Left lung (tissue), 10 donors: ENCODE data around the gene MYO5C. TPM values are rescaled to one million over a fixed set of nuclear protein-coding genes. Genes with fewer than 3 reads are reported as not detected.

ENCODE experiments used
- ATAC-seq: fragments of 200-7000 bp; cut with Tn5 transposase; one replicate; pipeline ENCODE4 v1.9.1; 2020; ENCODE audit warnings: moderate library complexity
- DNase-seq, 4 donors: peaks; one replicate each; pipeline ENCODE4 v3.0.0-alpha.2; 2013 to 2020
- H3K27ac ChIP-seq, 2 donors: fragments of 200-600 bp; sonication (generic) in 1 of 2; one replicate each; pipeline versions ENCODE4 v1.5.0 to v1.8.0; 2020 to 2021
- H3K27me3 ChIP-seq, 2 donors: fragments of 200-600 bp; sonication (generic) in 1 of 2; one replicate each; pipeline versions ENCODE4 v1.5.0 to v1.8.0; 2020 to 2021
- H3K36me3 ChIP-seq, 2 donors: fragments of 200-600 bp; sonication (generic) in 1 of 2; one replicate each; pipeline versions ENCODE4 v1.5.0 to v1.8.0; 2020 to 2021
- H3K4me1 ChIP-seq, 2 donors: fragments of 200-600 bp; one replicate each; pipeline ENCODE4 v1.8.0; 2021
- H3K4me3 ChIP-seq, 2 donors: fragments of 200-600 bp; sonication (generic) in 1 of 2; one replicate each; pipeline versions ENCODE4 v1.5.0 to v1.8.0; 2020 to 2021; ENCODE audit warnings: mild to moderate bottlenecking in 1 of 2
- H3K9me3 ChIP-seq, 2 donors: fragments of 200-600 bp; sonication (generic) in 1 of 2; one replicate each; pipeline versions ENCODE4 v1.5.0 to v1.8.0; 2020 to 2021
- CTCF ChIP-seq, 2 donors: fragments of 200-600 bp; sonication (generic) in 1 of 2; IDR thresholded peaks; one replicate each; pipeline versions ENCODE4 v1.5.0 to v1.8.0; 2021; ENCODE audit warnings: antibody characterized with exemption in 2 of 2
- intact Hi-C, 2 donors: fragments of 100-400 bp; cut with DNase I; formaldehyde crosslinking; loops; one replicate each; pipeline versions ENCODE4 v1.11.2 to v1.14.2; 2022
- polyA plus RNA-seq, 6 donors: library from polyadenylated mRNA; unstranded; fragments of 120-200 nt; gene quantifications; one replicate each; pipeline ENCODE4 v1.2.1, GENCODE V29; 2013; ENCODE audit not compliant: insufficient read length in 6 of 6
- total RNA-seq, 2 donors: library from RNA; stranded (reverse); fragmentation: NEBNext Ultra II Directional; extraction: Animal tissue kit (Norgen Biotek cat#: 25700); gene quantifications; one replicate each; pipeline ENCODE4 v1.2.1, GENCODE V29; 2021
- donor health status: DM: no; HTN: yes; CAD: no.
- donor health status: DM: no; HTN: no; CAD: no.

The MYO5C gene
- total and polyA plus RNA-seq, 8 donors, result 29.7 to 89.2 (median 36.7) TPM

GRCh38 chr15:52331490-52332240 lies 36.1 kb upstream of the MYO5C start:
- Histone ChIP-seq H3K36me3 (peaks cover 0 to 59% of the 10 kb centered on the region in 2 donors), H3K27me3 (no peaks in the 10 kb centered on the region), H3K27ac (no peak overlapping the region), H3K4me3 (no peak overlapping the region), H3K4me1 (no peaks in the 10 kb centered on the region), H3K9me3 (no peaks in the 10 kb centered on the region)
- peak in 1 of 2 donors; percentile 23 for TF ChIP-seq CTCF (IDR thresholded peaks at IDR 0.05)
- DNase-seq, result peak in 1 of 4 donors; percentile 43
- ATAC-seq, result peak; percentile 52
- intact Hi-C loops, result no loop called here

GRCh38 chr15:52329987-52330386 lies 34.4 kb upstream of the MYO5C start:
- ATAC-seq (peak; percentile 46), DNase-seq (no peak)
- Histone ChIP-seq H3K4me1 (no peaks in the 10 kb centered on the region), H3K27me3 (no peaks in the 10 kb centered on the region), H3K9me3 (no peaks in the 10 kb centered on the region), H3K36me3 (peaks cover 0 to 61% of the 10 kb centered on the region in 2 donors), H3K4me3 (no peak overlapping the region), H3K27ac (peak overlapping the region in 1 of 2 donors; percentile 65)
- no peak for TF ChIP-seq CTCF (IDR thresholded peaks at IDR 0.05)
- intact Hi-C loops, result no loop called here

GRCh38 chr15:52329150-52329549 lies 33.5 kb upstream of the MYO5C start:
- Histone ChIP-seq H3K27ac (peak overlapping the region; percentile 57 to 65), H3K27me3 (no peaks in the 10 kb centered on the region), H3K4me1 (no peaks in the 10 kb centered on the region), H3K4me3 (no peak overlapping the region), H3K36me3 (peaks cover 0 to 65% of the 10 kb centered on the region in 2 donors), H3K9me3 (no peaks in the 10 kb centered on the region)
- DNase-seq (peak in 1 of 4 donors; percentile 24), ATAC-seq (peak; percentile 83)
- no peak for TF ChIP-seq CTCF (IDR thresholded peaks at IDR 0.05)
- intact Hi-C loops, result no loop called here

- ATAC-seq (no peak), DNase-seq (no peak)
- no peak for TF ChIP-seq CTCF (IDR thresholded peaks at IDR 0.05)
Measured at GRCh38 chr15:52328680-52329079, 33.1 kb upstream of the MYO5C start.

GRCh38 chr15:52326756-52327155 lies 31.2 kb upstream of the MYO5C start:
- intact Hi-C loops, result no loop called here
- peak; percentile 81 for ATAC-seq

More at GRCh38 chr15:52328680-52329079, 33.1 kb upstream of the MYO5C start:
- intact Hi-C loops, result no loop called here
- Histone ChIP-seq H3K36me3 (peaks cover 0 to 66% of the 10 kb centered on the region in 2 donors), H3K9me3 (no peaks in the 10 kb centered on the region), H3K4me3 (no peak overlapping the region), H3K27me3 (no peaks in the 10 kb centered on the region), H3K4me1 (no peaks in the 10 kb centered on the region), H3K27ac (peak overlapping the region; percentile 57 to 58)

More at GRCh38 chr15:52326756-52327155, 31.2 kb upstream of the MYO5C start:
- TF ChIP-seq CTCF (IDR thresholded peaks at IDR 0.05), result no peak
- Histone ChIP-seq H3K36me3 (peaks cover 0 to 68% of the 10 kb centered on the region in 2 donors), H3K4me1 (no peaks in the 10 kb centered on the region), H3K27me3 (no peaks in the 10 kb centered on the region), H3K9me3 (no peaks in the 10 kb centered on the region), H3K4me3 (no peak overlapping the region), H3K27ac (peak overlapping the region in 1 of 2 donors; percentile 40)
- DNase-seq, result no peak
